Testis (tissue), 2 donors: ENCODE measurements around the gene COQ9.
"Not testable (repeated sequence)": the region's sequence is repeated elsewhere in the genome, so short reads cannot be mapped to it uniquely, and the experiment has no call there.

Experiments
- POLR2A ChIP-seq: fragments of 450-650 bp; IDR thresholded peaks from one replicate; pipeline ENCODE4 v1.6.1; 2017; ENCODE audit warnings: antibody characterized with exemption, mild to moderate bottlenecking, moderate library complexity
- TF ChIP-seq, protein P1 (sequence below), 3 experiments: fragments of 450-650 bp in 2 of 3; fragments of 200-600 bp in 1 of 3; sonication (generic) in 1 of 3; IDR thresholded peaks; one replicate each; pipeline ENCODE4 v1.5.1; 2016 to 2019; ENCODE audit warnings: antibody characterized with exemption in 3 of 3, mild to moderate bottlenecking in 2 of 3, moderate library complexity in 1 of 3

DNA sequence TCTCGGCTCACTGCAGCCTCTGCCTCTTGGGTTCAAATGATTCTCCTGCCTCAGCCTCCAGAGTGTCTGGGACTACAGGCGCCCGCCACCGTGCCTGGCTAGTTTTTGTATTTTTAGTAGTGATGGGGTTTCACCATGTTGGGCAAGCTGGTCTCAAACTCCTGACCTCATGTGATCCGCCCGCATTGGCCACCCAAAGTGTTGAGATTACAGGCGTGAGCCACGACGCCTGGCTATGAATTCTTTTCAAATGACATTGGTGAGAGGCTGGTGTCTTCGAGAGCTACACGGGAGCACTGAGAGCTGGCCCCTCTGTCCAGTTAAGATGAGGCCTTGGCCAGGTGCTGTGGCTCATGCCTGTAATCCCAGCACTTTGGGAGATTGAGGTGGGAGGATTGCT lies 52.7 kb downstream of the COQ9 start:
- TF ChIP-seq, protein P1, sequence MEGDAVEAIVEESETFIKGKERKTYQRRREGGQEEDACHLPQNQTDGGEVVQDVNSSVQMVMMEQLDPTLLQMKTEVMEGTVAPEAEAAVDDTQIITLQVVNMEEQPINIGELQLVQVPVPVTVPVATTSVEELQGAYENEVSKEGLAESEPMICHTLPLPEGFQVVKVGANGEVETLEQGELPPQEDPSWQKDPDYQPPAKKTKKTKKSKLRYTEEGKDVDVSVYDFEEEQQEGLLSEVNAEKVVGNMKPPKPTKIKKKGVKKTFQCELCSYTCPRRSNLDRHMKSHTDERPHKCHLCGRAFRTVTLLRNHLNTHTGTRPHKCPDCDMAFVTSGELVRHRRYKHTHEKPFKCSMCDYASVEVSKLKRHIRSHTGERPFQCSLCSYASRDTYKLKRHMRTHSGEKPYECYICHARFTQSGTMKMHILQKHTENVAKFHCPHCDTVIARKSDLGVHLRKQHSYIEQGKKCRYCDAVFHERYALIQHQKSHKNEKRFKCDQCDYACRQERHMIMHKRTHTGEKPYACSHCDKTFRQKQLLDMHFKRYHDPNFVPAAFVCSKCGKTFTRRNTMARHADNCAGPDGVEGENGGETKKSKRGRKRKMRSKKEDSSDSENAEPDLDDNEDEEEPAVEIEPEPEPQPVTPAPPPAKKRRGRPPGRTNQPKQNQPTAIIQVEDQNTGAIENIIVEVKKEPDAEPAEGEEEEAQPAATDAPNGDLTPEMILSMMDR (IDR thresholded peaks at IDR 0.05) = not testable (repeated sequence)
- TF ChIP-seq POLR2A = not testable (repeated sequence)
